ENCODE results near the gene POC1B. TPM values are rescaled to one million over a fixed set of nuclear protein-coding genes. Genes with fewer than 3 reads are reported as not detected.

Gene POC1B
- total RNA-seq, 1 donor from 2014 or later: 10.2 TPM

DNA sequence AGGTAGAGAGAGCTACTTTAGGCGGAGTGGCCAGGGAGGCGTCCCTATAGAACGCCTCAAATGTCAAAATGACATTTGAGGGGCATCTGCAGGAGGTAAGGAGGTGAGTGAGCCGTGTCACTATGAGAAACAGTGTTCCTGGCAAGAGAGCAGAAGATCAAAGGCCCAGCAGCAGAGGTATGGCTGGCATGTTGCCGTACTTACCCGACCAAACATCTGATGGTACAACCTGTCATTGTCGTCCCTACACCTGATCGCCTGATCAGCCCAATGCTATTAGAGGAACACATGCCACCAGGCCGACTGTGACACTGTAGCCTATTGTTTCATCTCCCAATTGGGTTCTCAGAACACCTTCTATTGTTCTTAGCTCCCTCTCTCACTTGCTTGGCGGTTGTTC is 33.9 kb upstream of the POC1B start:
- TF ChIP-seq, protein P1, sequence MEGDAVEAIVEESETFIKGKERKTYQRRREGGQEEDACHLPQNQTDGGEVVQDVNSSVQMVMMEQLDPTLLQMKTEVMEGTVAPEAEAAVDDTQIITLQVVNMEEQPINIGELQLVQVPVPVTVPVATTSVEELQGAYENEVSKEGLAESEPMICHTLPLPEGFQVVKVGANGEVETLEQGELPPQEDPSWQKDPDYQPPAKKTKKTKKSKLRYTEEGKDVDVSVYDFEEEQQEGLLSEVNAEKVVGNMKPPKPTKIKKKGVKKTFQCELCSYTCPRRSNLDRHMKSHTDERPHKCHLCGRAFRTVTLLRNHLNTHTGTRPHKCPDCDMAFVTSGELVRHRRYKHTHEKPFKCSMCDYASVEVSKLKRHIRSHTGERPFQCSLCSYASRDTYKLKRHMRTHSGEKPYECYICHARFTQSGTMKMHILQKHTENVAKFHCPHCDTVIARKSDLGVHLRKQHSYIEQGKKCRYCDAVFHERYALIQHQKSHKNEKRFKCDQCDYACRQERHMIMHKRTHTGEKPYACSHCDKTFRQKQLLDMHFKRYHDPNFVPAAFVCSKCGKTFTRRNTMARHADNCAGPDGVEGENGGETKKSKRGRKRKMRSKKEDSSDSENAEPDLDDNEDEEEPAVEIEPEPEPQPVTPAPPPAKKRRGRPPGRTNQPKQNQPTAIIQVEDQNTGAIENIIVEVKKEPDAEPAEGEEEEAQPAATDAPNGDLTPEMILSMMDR (IDR thresholded peaks at IDR 0.05): no peak
- no peaks in the 10 kb centered on the region for H3K27me3 Mint-ChIP-seq (ENCODE audit: unreplicated experiment)
- H3K9me3 Mint-ChIP-seq (ENCODE audit: unreplicated experiment): no peaks in the 10 kb centered on the region
- no peak overlapping the region for H3K4me3 Mint-ChIP-seq (ENCODE audit: unreplicated experiment)
- no peaks in the 10 kb centered on the region for H3K4me1 Mint-ChIP-seq (ENCODE audit: unreplicated experiment)
- H3K36me3 Mint-ChIP-seq (ENCODE audit: unreplicated experiment): no peaks in the 10 kb centered on the region
- no peak overlapping the region for H3K27ac Mint-ChIP-seq (ENCODE audit: unreplicated experiment)
- DNase-seq (ENCODE audit: extremely low spot score, unreplicated experiment): no peak

DNA sequence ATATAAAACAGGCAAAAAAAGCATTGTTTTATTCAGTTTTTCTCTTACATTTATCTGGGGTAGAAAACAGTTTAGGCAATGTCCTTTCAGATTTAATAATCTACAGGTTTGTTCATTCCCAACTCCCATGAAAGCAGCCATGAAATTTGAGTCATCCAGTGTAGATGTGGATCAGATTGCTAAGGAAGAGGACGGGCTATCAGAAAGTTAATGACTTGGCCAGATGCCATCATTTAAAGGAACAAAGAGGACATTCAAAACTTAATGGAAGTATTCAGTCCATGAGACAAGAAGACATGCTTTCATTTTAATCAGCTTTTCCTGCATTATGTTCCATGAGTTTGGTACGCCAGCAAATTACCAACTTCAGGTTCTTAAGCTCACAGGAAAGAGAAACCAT is 31.1 kb upstream of the POC1B start:
- no peaks in the 10 kb centered on the region for H3K36me3 Mint-ChIP-seq (ENCODE audit: unreplicated experiment)
- H3K9me3 Mint-ChIP-seq (ENCODE audit: unreplicated experiment): peaks cover 7% of the 10 kb centered on the region
- no peak for DNase-seq (ENCODE audit: extremely low spot score, unreplicated experiment)
- no peak overlapping the region for H3K4me3 Mint-ChIP-seq (ENCODE audit: unreplicated experiment)
- H3K27ac Mint-ChIP-seq (ENCODE audit: unreplicated experiment): no peak overlapping the region
- no peaks in the 10 kb centered on the region for H3K4me1 Mint-ChIP-seq (ENCODE audit: unreplicated experiment)
- no peaks in the 10 kb centered on the region for H3K27me3 Mint-ChIP-seq (ENCODE audit: unreplicated experiment)
- TF ChIP-seq, protein P1 (IDR thresholded peaks at IDR 0.05): no peak

DNA sequence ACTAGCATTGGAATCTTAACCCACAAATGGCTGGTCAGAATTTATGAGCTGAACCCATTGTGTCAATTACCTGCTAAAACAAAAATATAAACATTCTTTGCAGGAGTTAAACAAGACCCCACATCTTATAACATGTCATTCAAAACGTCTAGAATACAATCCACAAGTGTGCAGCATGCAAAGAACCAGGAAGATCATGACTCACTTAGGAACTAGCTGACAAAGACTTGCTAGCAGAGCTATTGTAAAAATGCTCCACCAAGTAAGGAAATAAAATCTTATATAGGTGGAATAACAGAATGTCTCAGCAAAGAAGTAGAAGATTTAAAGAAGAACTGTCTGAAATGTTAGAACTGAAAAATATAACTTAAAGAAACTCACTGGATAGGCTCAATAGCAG is 26.5 kb upstream of the POC1B start:
- H3K4me1 Mint-ChIP-seq (ENCODE audit: unreplicated experiment): no peaks in the 10 kb centered on the region
- H3K27ac Mint-ChIP-seq (ENCODE audit: unreplicated experiment): no peak overlapping the region
- H3K36me3 Mint-ChIP-seq (ENCODE audit: unreplicated experiment): no peaks in the 10 kb centered on the region
- TF ChIP-seq, protein P1 (IDR thresholded peaks at IDR 0.05): no peak
- no peak for DNase-seq (ENCODE audit: extremely low spot score, unreplicated experiment)
- no peaks in the 10 kb centered on the region for H3K27me3 Mint-ChIP-seq (ENCODE audit: unreplicated experiment)
- peaks cover 7% of the 10 kb centered on the region for H3K9me3 Mint-ChIP-seq (ENCODE audit: unreplicated experiment)
- no peak overlapping the region for H3K4me3 Mint-ChIP-seq (ENCODE audit: unreplicated experiment)

DNA sequence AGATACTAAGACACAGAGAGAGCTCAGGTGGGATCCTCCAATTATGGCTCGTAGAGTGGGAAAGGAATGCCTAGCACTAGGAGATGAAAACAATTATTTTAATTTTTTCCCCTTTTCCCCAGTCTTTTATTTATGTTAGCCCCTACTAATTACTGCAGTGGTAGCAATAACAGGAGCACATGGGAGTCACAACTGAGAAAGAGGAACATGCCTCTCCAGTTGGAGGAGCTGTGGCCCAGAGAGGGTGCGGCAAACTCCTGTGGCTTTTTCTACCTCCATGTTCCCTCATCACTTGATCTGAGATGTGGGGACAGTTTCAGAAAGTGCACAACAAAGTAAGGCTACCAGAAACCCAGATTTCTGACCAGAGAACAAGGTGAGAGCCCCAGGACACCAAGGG is 25.9 kb upstream of the POC1B start:
- TF ChIP-seq, protein P1 (IDR thresholded peaks at IDR 0.05): no peak
- H3K27ac Mint-ChIP-seq (ENCODE audit: unreplicated experiment): no peak overlapping the region

DNA sequence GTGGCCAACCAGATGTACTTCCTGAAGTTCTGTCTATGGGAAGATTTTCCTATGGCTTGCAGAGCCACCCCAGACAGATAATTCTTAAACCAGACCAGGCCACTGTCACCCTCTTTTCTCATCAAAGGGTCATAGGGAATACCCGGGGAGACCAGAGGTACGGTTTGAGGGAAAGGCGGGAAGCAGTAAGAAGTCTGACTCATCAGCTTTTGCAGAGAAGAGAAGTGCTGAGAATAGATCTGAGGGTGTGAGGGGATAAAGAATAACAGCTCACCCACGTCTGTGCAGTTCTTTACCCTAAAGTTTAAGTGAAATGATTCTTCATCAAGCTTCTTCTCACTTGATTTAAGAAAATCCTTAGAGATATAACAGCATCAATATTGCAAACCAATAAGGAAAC is 21.3 kb upstream of the POC1B start:
- no peak for DNase-seq (ENCODE audit: extremely low spot score, unreplicated experiment)
- Mint-ChIP-seq H3K27me3 (ENCODE audit: unreplicated experiment) (no peaks in the 10 kb centered on the region), H3K4me3 (ENCODE audit: unreplicated experiment) (no peak overlapping the region), H3K9me3 (ENCODE audit: unreplicated experiment) (peaks cover under 1% of the 10 kb centered on the region), H3K4me1 (ENCODE audit: unreplicated experiment) (peaks cover 27% of the 10 kb centered on the region), H3K36me3 (ENCODE audit: unreplicated experiment) (no peaks in the 10 kb centered on the region), H3K27ac (ENCODE audit: unreplicated experiment) (no peak overlapping the region)
- TF ChIP-seq, protein P1 (IDR thresholded peaks at IDR 0.05): no peak

More for the DNA sequence above, 25.9 kb upstream of the POC1B start:
- Mint-ChIP-seq H3K36me3 (ENCODE audit: unreplicated experiment) (no peaks in the 10 kb centered on the region), H3K4me1 (ENCODE audit: unreplicated experiment) (peaks cover 3% of the 10 kb centered on the region), H3K9me3 (ENCODE audit: unreplicated experiment) (peaks cover 7% of the 10 kb centered on the region), H3K4me3 (ENCODE audit: unreplicated experiment) (no peak overlapping the region), H3K27me3 (ENCODE audit: unreplicated experiment) (no peaks in the 10 kb centered on the region)
- DNase-seq (ENCODE audit: extremely low spot score, unreplicated experiment): no peak

Data from osteocyte (in vitro differentiated cells).